CD14-positive monocyte (primary cell): ENCODE data around the gene RNF222. TPM values are rescaled to one million over a fixed set of nuclear protein-coding genes. Genes with fewer than 3 reads are reported as not detected.

Experiments used
- DNase-seq, 3 donors: peaks; one replicate each; pipeline ENCODE4 v3.0.0-alpha.2; 2011 to 2022
- H2AFZ ChIP-seq: 2 replicates; pipeline ENCODE4 v1.6.0; 2012; ENCODE audit warnings: mild to moderate bottlenecking, low read depth, low read length, inconsistent platforms; ENCODE audit not compliant: insufficient read depth, poor library complexity, severe bottlenecking
- H3K27ac ChIP-seq, 2 donors: 1 replicate in 1 of 2; 2 replicates in 1 of 2; pipeline ENCODE4 v1.5.1; 2012 to 2013; ENCODE audit warnings: low read length in 2 of 2, control low read depth in 1 of 2, inconsistent platforms in 1 of 2, low read depth in 1 of 2, mild to moderate bottlenecking in 1 of 2
- H3K27me3 ChIP-seq, 2 donors: one replicate each; pipeline versions ENCODE4 v1.6.0 to v1.6.1; 2011 to 2013; ENCODE audit warnings: low read length in 2 of 2; ENCODE audit not compliant: control insufficient read depth in 2 of 2, insufficient read depth in 2 of 2
- H3K36me3 ChIP-seq, 2 donors: replicated peaks in 1 of 2; 1 replicate in 1 of 2; 2 replicates in 1 of 2; pipeline versions ENCODE4 v1.5.1 to v1.6.1; 2012 to 2013; ENCODE audit warnings: low read length in 2 of 2, control low read depth in 1 of 2, inconsistent platforms in 1 of 2, mild to moderate bottlenecking in 1 of 2; ENCODE audit not compliant: insufficient read depth in 2 of 2, control insufficient read depth in 1 of 2
- H3K4me1 ChIP-seq, 2 donors: 1 replicate in 1 of 2; 2 replicates in 1 of 2; pipeline versions ENCODE4 v1.5.1 to v1.6.1; 2012 to 2013; ENCODE audit warnings: low read length in 2 of 2, control low read depth in 1 of 2, inconsistent platforms in 1 of 2, mild to moderate bottlenecking in 1 of 2, moderate library complexity in 1 of 2; ENCODE audit not compliant: insufficient read depth in 2 of 2, control insufficient read depth in 1 of 2
- H3K4me2 ChIP-seq: replicated peaks from 2 replicates; pipeline ENCODE3; 2012; ENCODE audit warnings: low read length, moderate library complexity, mild to moderate bottlenecking; ENCODE audit not compliant: poor library complexity, severe bottlenecking; ENCODE audit errors: extremely low read depth
- H3K4me3 ChIP-seq, 3 experiments: fragments of 200-600 bp in 1 of 3; sonication (generic) in 1 of 3; replicated peaks in 1 of 3; 1 replicate in 2 of 3; 2 replicates in 1 of 3; pipeline ENCODE4 v1.5.1; 2011 to 2013; ENCODE audit warnings: low read length in 3 of 3, mild to moderate bottlenecking in 3 of 3, control low read depth in 2 of 3, low read depth in 2 of 3, inconsistent platforms in 1 of 3, moderate library complexity in 1 of 3
- H3K79me2 ChIP-seq: 2 replicates; pipeline ENCODE4 v1.6.0; 2012; ENCODE audit warnings: mild to moderate bottlenecking, control low read depth, inconsistent platforms, low read length, moderate library complexity; ENCODE audit not compliant: insufficient read depth
- H3K9ac ChIP-seq: 2 replicates; pipeline ENCODE4 v1.6.0; 2017; ENCODE audit warnings: low read length, mild to moderate bottlenecking; ENCODE audit not compliant: insufficient read depth, poor library complexity, severe bottlenecking
- H3K9me3 ChIP-seq, 2 donors: replicated peaks in 1 of 2; 1 replicate in 1 of 2; 2 replicates in 1 of 2; pipeline versions ENCODE4 v1.5.1 to v1.6.1; 2012 to 2013; ENCODE audit warnings: low read length in 2 of 2, control low read depth in 1 of 2; ENCODE audit not compliant: control insufficient read depth in 1 of 2, insufficient read depth in 1 of 2
- H4K20me1 ChIP-seq: 2 replicates; pipeline ENCODE4 v1.6.0; 2012; ENCODE audit warnings: mild to moderate bottlenecking, low read length, control low read depth, moderate library complexity; ENCODE audit not compliant: insufficient read depth
- H3K27ac Mint-ChIP-seq, 7 donors: one replicate each; pipeline ENCODE4 v1.8.0; 2020; ENCODE audit warnings: mild to moderate bottlenecking in 7 of 7, mixed read lengths in 7 of 7, moderate library complexity in 6 of 7, inconsistent platforms in 2 of 7
- H3K27me3 Mint-ChIP-seq, 3 donors: one replicate each; pipeline ENCODE4 v1.8.0; 2021 to 2022; ENCODE audit warnings: low read depth in 3 of 3, mild to moderate bottlenecking in 3 of 3, mixed read lengths in 3 of 3, moderate library complexity in 3 of 3, inconsistent platforms in 1 of 3
- H3K36me3 Mint-ChIP-seq, 2 donors: one replicate each; pipeline ENCODE4 v1.8.0; 2020; ENCODE audit warnings: mixed read lengths in 2 of 2, inconsistent platforms in 1 of 2, mild to moderate bottlenecking in 1 of 2
- H3K4me1 Mint-ChIP-seq: one replicate; pipeline ENCODE4 v1.8.0; 2020; ENCODE audit warnings: mild to moderate bottlenecking, mixed read lengths
- H3K4me3 Mint-ChIP-seq, 2 donors: one replicate each; pipeline ENCODE4 v1.8.0; 2020; ENCODE audit warnings: mild to moderate bottlenecking in 2 of 2, mixed read lengths in 2 of 2, moderate library complexity in 1 of 2
- H3K9me3 Mint-ChIP-seq, 7 donors: one replicate each; pipeline ENCODE4 v1.8.0; 2020 to 2022; ENCODE audit warnings: mixed read lengths in 7 of 7, mild to moderate bottlenecking in 6 of 7, moderate library complexity in 6 of 7, inconsistent platforms in 2 of 7
- WGBS: methylation state at CpG from one replicate; pipeline ENCODE4 v1.1.5; 2013; ENCODE audit warnings: missing lambda C conversion rate; ENCODE audit not compliant: insufficient coverage; 5-methylcytosine and 5-hydroxymethylcytosine counted together
- intact Hi-C, 2 donors: fragments of 100-400 bp; cut with micrococcal nuclease; formaldehyde crosslinking; loops; one replicate each; pipeline versions ENCODE4 v1.15.0 to v1.15.1; 2023
- polyA plus RNA-seq, 3 donors: library from polyadenylated mRNA; depleted of rRNA in 1 of 3; unstranded in 2 of 3; stranded (reverse) in 1 of 3; fragments of 300-500 nt in 2 of 3; fragments of >200 nt in 1 of 3; fragmentation: Illumina TruSeq in 2 of 3; gene quantifications; 1 replicate in 2 of 3; 2 replicates in 1 of 3; pipeline ENCODE4 v1.2.3, GENCODE V29; 2012 to 2021
- TF ChIP-seq, protein P1 (sequence below): fragments of 200-600 bp; IDR thresholded peaks from one replicate; pipeline ENCODE4 v1.8.0; 2022; ENCODE audit warnings: antibody characterized with exemption, mild to moderate bottlenecking

Gene RNF222
- polyA plus RNA-seq, 3 donors = not detected

DNA sequence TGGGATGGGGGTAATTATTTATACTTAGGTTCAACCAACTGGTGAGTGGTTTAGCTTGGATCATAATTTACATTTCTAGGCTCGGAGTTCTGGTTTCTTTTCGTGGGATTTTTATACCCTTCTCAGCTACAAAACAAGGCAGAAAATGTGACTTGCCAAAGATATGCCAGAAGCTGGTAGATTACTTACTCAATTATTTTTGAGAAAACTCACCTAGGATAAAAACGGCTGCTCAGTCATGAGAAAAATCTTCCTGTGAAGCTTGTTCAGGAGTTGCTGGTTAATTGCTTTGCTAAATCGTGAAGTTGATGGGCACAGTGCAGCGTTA is 39.2 kb upstream of the RNF222 start:
- Mint-ChIP-seq H3K27me3 (peaks cover 0 to 2% (median 0%) of the 10 kb centered on the region in 3 donors), H3K9me3 (no peaks in the 10 kb centered on the region), H3K36me3 (peaks cover 21 to 25% of the 10 kb centered on the region in 2 donors), H3K4me1 (peaks cover 35% of the 10 kb centered on the region), H3K4me3 (peak overlapping the region; percentile 93 to 97), H3K27ac (peak overlapping the region; percentile 94 to 97 (median 96))
- TF ChIP-seq, protein P1, sequence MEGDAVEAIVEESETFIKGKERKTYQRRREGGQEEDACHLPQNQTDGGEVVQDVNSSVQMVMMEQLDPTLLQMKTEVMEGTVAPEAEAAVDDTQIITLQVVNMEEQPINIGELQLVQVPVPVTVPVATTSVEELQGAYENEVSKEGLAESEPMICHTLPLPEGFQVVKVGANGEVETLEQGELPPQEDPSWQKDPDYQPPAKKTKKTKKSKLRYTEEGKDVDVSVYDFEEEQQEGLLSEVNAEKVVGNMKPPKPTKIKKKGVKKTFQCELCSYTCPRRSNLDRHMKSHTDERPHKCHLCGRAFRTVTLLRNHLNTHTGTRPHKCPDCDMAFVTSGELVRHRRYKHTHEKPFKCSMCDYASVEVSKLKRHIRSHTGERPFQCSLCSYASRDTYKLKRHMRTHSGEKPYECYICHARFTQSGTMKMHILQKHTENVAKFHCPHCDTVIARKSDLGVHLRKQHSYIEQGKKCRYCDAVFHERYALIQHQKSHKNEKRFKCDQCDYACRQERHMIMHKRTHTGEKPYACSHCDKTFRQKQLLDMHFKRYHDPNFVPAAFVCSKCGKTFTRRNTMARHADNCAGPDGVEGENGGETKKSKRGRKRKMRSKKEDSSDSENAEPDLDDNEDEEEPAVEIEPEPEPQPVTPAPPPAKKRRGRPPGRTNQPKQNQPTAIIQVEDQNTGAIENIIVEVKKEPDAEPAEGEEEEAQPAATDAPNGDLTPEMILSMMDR = no peak
- H3K4me2 ChIP-seq = peak overlapping the region; percentile 84
- no peaks in the 10 kb centered on the region for H3K9me3 ChIP-seq
- H3K27ac ChIP-seq = peak overlapping the region in 1 of 2 donors; percentile 96
- peak overlapping the region; percentile 98 for H3K9ac ChIP-seq
- peaks cover 9 to 27% of the 10 kb centered on the region in 2 donors for H3K36me3 ChIP-seq
- H3K4me3 ChIP-seq = peak overlapping the region; percentile 63 to 94 (median 92)
- DNase-seq = no peak
- peaks cover 51% of the 10 kb centered on the region for H4K20me1 ChIP-seq
- no peaks in the 10 kb centered on the region for H3K27me3 ChIP-seq
- peaks cover 12 to 23% of the 10 kb centered on the region in 2 donors for H3K4me1 ChIP-seq
- H3K79me2 ChIP-seq = peaks cover 60% of the 10 kb centered on the region
- intact Hi-C loops = loop anchor here in 1 of 2 donors (2.0 to 5.0 kb wide), 2 partner anchors 26 to 55 kb away; partner anchors contain the start of gene RPL26
- no peak overlapping the region for H2AFZ ChIP-seq
- 0% methylated on average over 1 of the region's 5 CpGs for WGBS

DNA sequence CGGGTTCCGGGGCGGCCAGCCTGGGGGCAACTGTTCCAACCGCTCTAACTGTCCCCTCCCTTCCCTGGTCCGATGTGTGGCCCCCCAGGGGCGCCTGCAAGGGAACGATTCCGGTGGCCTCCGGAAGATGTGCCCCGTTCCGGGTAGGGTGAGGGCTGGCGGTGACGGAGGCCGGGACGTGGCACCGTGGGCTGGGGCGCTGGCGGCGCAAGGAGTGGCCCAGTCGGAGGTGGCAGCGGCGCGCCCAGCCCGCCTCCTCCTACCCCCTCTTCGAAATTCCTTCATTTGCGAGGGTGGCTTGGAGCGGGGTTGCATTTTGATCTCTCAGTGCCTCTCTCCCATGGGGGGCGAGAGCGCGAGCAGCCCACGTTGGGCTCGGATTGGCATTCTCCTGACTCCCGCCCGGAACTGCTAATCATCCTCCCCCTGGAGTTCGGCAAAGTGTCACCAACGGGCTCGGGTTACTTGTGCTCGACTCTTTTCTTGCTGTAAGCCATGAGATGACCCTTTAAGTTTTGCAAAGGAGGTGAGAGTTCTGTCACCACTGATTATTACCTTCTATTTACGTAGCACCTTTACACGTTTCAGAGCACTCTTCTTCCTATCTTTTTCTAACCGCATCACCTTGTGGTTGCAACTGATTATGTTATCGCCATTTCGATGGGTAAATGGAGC is 38.7 kb upstream of the RNF222 start:
- Histone ChIP-seq H3K79me2 (peaks cover 55% of the 10 kb centered on the region), H3K27ac (peak overlapping the region; percentile 91 to 96), H3K4me3 (peak overlapping the region; percentile 63 to 94 (median 92)), H3K4me2 (peak overlapping the region; percentile 84), H3K36me3 (peaks cover 9 to 27% of the 10 kb centered on the region in 2 donors), H2AFZ (no peak overlapping the region), H3K9ac (peak overlapping the region; percentile 98), H3K9me3 (no peaks in the 10 kb centered on the region), H4K20me1 (peaks cover 46% of the 10 kb centered on the region), H3K4me1 (peaks cover 12 to 18% of the 10 kb centered on the region in 2 donors), H3K27me3 (no peaks in the 10 kb centered on the region)
- peak overlapping the region; percentile 93 to 97 for H3K4me3 Mint-ChIP-seq
- DNase-seq = peak; percentile 23 to 47 (median 27)
- peak overlapping the region; percentile 94 to 97 (median 96) for H3K27ac Mint-ChIP-seq
- intact Hi-C loops = loop anchor here in 1 of 2 donors (2.0 to 5.0 kb wide), 2 partner anchors 26 to 54 kb away; partner anchors contain the start of gene RPL26
- H3K36me3 Mint-ChIP-seq = peaks cover 20 to 25% of the 10 kb centered on the region in 2 donors
- H3K4me1 Mint-ChIP-seq = peaks cover 30% of the 10 kb centered on the region
- under 1% methylated on average over 31 of the region's 43 CpGs for WGBS
- TF ChIP-seq, protein P1 = no peak
- no peaks in the 10 kb centered on the region for H3K9me3 Mint-ChIP-seq
- H3K27me3 Mint-ChIP-seq = peaks cover 0 to 4% (median 0%) of the 10 kb centered on the region in 3 donors
